Measurements from ENCODE around the gene CBFB. TPM values are rescaled to one million over a fixed set of nuclear protein-coding genes. Genes with fewer than 3 reads are reported as not detected.

CBFB gene
- total and polyA plus RNA-seq, 9 of the 15 experiments (the other 6 are each of a cell fraction or from before 2014, with no cell fraction given), result 22.0 to 112 (median 66.5) TPM

DNA sequence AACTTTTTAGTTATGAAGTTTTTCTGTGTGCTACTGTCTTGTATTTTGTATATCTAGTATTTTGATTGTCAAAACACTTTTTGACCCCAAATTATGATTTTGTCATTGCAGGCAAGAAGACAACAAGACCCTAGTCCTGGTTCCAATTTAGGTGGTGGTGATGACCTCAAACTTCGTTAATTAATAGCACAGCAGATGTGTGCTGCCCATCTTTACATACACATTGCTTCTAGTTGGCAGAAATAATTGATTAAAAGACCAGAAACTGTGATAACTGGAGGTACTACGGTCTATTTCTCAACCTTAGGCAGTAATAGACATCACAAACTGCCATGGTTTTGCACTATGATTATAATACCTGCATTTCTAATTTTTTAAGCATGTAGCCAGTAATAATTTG lies 69.7 kb downstream of the CBFB start:
- Histone ChIP-seq H3K9me3 (replicated peaks; ENCODE audit: control insufficient read depth, insufficient read depth, low read depth, low read length) (no peaks in the 10 kb centered on the region), H3K79me2 (ENCODE audit: control insufficient read depth, insufficient read depth, low read length) (no peaks in the 10 kb centered on the region), H3K27ac (ENCODE audit: extremely low read depth, low read depth, low read length) (no peak overlapping the region), H3K9ac (ENCODE audit: insufficient read depth in 1 of 2, low read depth in 2 of 2, low read length in 2 of 2) (no peak overlapping the region), H3K9me1 (ENCODE audit: control insufficient read depth, insufficient read depth, low read length) (no peaks in the 10 kb centered on the region), H3K4me2 (ENCODE audit: insufficient read depth, low read length) (no peak overlapping the region), H4K20me1 (replicated peaks; ENCODE audit: control insufficient read depth, insufficient read depth, low read length) (no peaks in the 10 kb centered on the region), H3K36me3 (ENCODE audit: control insufficient read depth, insufficient read depth, low read length) (peaks cover 27% of the 10 kb centered on the region; the same call in 1 of the 3 replicates), H3K4me1 (replicated peaks in 1 of 2; ENCODE audit: control insufficient read depth in 2 of 2, insufficient read depth in 2 of 2, low read length in 2 of 2) (no peaks in the 10 kb centered on the region), H2AFZ (ENCODE audit: low read depth, low read length) (no peak overlapping the region), H3K27me3 (ENCODE audit: control insufficient read depth in 2 of 2, insufficient read depth in 2 of 2, low read length in 2 of 2) (no peaks in the 10 kb centered on the region), H3K4me3 (no peak overlapping the region)
- FAIRE-seq (no peak), DNase-seq (ENCODE audit: extremely low read depth in 1 of 4, low spot score in 3 of 4) (no peak), ATAC-seq (no peak)
- ChIA-PET POLR2A (no interaction called here), CTCF (ENCODE audit: low intra/inter-chr PET ratio) (no interaction called here)
- intact Hi-C loops (cut with micrococcal nuclease), result no loop called here
- in situ Hi-C loops (cut with MboI), result no loop called here
- TF ChIP-seq, protein P1, sequence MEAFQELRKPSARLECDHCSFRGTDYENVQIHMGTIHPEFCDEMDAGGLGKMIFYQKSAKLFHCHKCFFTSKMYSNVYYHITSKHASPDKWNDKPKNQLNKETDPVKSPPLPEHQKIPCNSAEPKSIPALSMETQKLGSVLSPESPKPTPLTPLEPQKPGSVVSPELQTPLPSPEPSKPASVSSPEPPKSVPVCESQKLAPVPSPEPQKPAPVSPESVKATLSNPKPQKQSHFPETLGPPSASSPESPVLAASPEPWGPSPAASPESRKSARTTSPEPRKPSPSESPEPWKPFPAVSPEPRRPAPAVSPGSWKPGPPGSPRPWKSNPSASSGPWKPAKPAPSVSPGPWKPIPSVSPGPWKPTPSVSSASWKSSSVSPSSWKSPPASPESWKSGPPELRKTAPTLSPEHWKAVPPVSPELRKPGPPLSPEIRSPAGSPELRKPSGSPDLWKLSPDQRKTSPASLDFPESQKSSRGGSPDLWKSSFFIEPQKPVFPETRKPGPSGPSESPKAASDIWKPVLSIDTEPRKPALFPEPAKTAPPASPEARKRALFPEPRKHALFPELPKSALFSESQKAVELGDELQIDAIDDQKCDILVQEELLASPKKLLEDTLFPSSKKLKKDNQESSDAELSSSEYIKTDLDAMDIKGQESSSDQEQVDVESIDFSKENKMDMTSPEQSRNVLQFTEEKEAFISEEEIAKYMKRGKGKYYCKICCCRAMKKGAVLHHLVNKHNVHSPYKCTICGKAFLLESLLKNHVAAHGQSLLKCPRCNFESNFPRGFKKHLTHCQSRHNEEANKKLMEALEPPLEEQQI (IDR thresholded peaks at IDR 0.05), result no peak
- no peak for TF ChIP-seq HNRNPH1 (optimal IDR thresholded peaks at IDR 0.05; ENCODE audit: low read depth, low read length)
- TF ChIP-seq CBFA2T2 (conservative IDR thresholded peaks at IDR 0.05), result no peak
- no peak for TF ChIP-seq ELF4 (CRISPR knock-in tag; IDR thresholded peaks at IDR 0.05)
- no peak for TF ChIP-seq SMARCA5 (IDR thresholded peaks at IDR 0.05)
- TF ChIP-seq, protein P2, sequence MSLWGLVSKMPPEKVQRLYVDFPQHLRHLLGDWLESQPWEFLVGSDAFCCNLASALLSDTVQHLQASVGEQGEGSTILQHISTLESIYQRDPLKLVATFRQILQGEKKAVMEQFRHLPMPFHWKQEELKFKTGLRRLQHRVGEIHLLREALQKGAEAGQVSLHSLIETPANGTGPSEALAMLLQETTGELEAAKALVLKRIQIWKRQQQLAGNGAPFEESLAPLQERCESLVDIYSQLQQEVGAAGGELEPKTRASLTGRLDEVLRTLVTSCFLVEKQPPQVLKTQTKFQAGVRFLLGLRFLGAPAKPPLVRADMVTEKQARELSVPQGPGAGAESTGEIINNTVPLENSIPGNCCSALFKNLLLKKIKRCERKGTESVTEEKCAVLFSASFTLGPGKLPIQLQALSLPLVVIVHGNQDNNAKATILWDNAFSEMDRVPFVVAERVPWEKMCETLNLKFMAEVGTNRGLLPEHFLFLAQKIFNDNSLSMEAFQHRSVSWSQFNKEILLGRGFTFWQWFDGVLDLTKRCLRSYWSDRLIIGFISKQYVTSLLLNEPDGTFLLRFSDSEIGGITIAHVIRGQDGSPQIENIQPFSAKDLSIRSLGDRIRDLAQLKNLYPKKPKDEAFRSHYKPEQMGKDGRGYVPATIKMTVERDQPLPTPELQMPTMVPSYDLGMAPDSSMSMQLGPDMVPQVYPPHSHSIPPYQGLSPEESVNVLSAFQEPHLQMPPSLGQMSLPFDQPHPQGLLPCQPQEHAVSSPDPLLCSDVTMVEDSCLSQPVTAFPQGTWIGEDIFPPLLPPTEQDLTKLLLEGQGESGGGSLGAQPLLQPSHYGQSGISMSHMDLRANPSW (CRISPR knock-in tag; IDR thresholded peaks at IDR 0.05), result no peak
- TF ChIP-seq, protein P3, sequence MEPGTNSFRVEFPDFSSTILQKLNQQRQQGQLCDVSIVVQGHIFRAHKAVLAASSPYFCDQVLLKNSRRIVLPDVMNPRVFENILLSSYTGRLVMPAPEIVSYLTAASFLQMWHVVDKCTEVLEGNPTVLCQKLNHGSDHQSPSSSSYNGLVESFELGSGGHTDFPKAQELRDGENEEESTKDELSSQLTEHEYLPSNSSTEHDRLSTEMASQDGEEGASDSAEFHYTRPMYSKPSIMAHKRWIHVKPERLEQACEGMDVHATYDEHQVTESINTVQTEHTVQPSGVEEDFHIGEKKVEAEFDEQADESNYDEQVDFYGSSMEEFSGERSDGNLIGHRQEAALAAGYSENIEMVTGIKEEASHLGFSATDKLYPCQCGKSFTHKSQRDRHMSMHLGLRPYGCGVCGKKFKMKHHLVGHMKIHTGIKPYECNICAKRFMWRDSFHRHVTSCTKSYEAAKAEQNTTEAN (CRISPR knock-in tag; IDR thresholded peaks at IDR 0.05), result no peak
- no peak for TF ChIP-seq ETS2 (tag; IDR thresholded peaks at IDR 0.05; ENCODE audit: borderline replicate concordance, poor library complexity, severe bottlenecking)
- no peak for TF ChIP-seq TEAD1 (CRISPR knock-in tag; IDR thresholded peaks at IDR 0.05)
- TF ChIP-seq, protein P4, sequence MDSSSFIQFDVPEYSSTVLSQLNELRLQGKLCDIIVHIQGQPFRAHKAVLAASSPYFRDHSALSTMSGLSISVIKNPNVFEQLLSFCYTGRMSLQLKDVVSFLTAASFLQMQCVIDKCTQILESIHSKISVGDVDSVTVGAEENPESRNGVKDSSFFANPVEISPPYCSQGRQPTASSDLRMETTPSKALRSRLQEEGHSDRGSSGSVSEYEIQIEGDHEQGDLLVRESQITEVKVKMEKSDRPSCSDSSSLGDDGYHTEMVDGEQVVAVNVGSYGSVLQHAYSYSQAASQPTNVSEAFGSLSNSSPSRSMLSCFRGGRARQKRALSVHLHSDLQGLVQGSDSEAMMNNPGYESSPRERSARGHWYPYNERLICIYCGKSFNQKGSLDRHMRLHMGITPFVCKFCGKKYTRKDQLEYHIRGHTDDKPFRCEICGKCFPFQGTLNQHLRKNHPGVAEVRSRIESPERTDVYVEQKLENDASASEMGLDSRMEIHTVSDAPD (CRISPR knock-in tag; IDR thresholded peaks at IDR 0.05), result no peak
- WGBS (ENCODE audit: insufficient coverage, low coverage, missing lambda C conversion rate), result 78% methylated on average over 2 of the region's 2 CpGs
- BruUV-seq (replicated peaks), result no TSS peak
